ENCODE results near the gene ZNF451. TPM values are rescaled to one million over a fixed set of nuclear protein-coding genes. Genes with fewer than 3 reads are reported as not detected.

ZNF451 gene
- total and polyA plus RNA-seq, 2 donors (not counting 1 experiment from before 2014, with no cell fraction given) = 25.9 to 86.3 TPM

DNA sequence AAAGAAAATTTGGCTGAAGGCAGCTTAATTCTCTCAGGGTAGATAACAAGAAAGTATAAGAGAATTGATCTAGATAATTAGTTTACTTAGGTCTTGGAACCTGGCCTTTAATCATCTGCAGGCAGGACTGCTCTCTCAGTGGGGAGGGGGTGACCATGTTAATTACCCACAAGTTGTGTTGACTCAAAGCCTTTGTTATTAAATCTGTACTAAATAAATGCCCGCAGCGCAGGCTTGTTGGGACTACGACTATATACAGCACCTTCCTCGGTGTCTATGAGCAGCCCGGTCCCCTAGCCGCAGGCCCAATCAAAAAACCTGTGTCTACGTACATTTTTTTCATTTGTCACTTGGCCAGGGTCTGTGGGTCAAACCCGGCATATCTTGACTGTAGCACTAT, 15.6 kb upstream of the ZNF451 start:
- Histone ChIP-seq H4K20me1 (ENCODE audit: control insufficient read depth, insufficient read depth, low read length, poor library complexity, severe bottlenecking) (no peaks in the 10 kb centered on the region), H3K27me3 (replicated peaks in 1 of 4; ENCODE audit: control extremely low read depth in 1 of 4, control insufficient read depth in 3 of 4, insufficient read depth in 4 of 4, low read length in 3 of 4) (no peaks in the 10 kb centered on the region), H3K36me3 (replicated peaks in 1 of 2; ENCODE audit: control extremely low read depth in 1 of 2, control insufficient read depth in 1 of 2, extremely low read depth in 1 of 2, insufficient read depth in 2 of 2, low read length in 1 of 2) (no peaks in the 10 kb centered on the region), H3K4me3 (ENCODE audit: control extremely low read depth in 1 of 5, extremely low read depth in 1 of 5, insufficient read depth in 1 of 5, low read depth in 2 of 5, low read length in 4 of 5) (no peak overlapping the region), H3K9me3 (ENCODE audit: control extremely low read depth in 1 of 3, control insufficient read depth in 2 of 3, insufficient read depth in 1 of 3, low read length in 2 of 3) (peaks cover 0 to 2% (median 0%) of the 10 kb centered on the region in 3 donors), H3K4me2 (replicated peaks; ENCODE audit: low read depth, low read length, poor library complexity, severe bottlenecking) (no peak overlapping the region), H3K27ac (ENCODE audit: low read length in 2 of 2) (no peak overlapping the region), H3K9ac (ENCODE audit: low read length) (no peak overlapping the region), H2AFZ (ENCODE audit: insufficient read depth, low read depth, low read length, poor library complexity, severe bottlenecking) (no peak overlapping the region), H3K4me1 (ENCODE audit: control insufficient read depth in 2 of 2, insufficient read depth in 2 of 2, low read length in 2 of 2) (no peaks in the 10 kb centered on the region), H3K79me2 (ENCODE audit: control insufficient read depth, insufficient read depth, low read length) (no peaks in the 10 kb centered on the region)
- H3K4me3 Mint-ChIP-seq = no peak overlapping the region
- no peak overlapping the region for H3K27ac Mint-ChIP-seq
- ChIA-PET CTCF (no interaction called here), POLR2A (no interaction called here)
- no peaks in the 10 kb centered on the region for H3K27me3 Mint-ChIP-seq
- TF ChIP-seq EZH2 (IDR thresholded peaks at IDR 0.05; ENCODE audit: borderline replicate concordance, insufficient read depth, low read depth, low read length, poor library complexity, severe bottlenecking) = no peak
- TF ChIP-seq, protein P1, sequence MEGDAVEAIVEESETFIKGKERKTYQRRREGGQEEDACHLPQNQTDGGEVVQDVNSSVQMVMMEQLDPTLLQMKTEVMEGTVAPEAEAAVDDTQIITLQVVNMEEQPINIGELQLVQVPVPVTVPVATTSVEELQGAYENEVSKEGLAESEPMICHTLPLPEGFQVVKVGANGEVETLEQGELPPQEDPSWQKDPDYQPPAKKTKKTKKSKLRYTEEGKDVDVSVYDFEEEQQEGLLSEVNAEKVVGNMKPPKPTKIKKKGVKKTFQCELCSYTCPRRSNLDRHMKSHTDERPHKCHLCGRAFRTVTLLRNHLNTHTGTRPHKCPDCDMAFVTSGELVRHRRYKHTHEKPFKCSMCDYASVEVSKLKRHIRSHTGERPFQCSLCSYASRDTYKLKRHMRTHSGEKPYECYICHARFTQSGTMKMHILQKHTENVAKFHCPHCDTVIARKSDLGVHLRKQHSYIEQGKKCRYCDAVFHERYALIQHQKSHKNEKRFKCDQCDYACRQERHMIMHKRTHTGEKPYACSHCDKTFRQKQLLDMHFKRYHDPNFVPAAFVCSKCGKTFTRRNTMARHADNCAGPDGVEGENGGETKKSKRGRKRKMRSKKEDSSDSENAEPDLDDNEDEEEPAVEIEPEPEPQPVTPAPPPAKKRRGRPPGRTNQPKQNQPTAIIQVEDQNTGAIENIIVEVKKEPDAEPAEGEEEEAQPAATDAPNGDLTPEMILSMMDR (IDR thresholded peaks at IDR 0.05) = no peak
- DNase-seq (no peak), ATAC-seq (ENCODE audit: low read depth) (no peak)
- intact Hi-C loops (cut with micrococcal nuclease) = no loop called here
- H3K4me1 Mint-ChIP-seq = no peaks in the 10 kb centered on the region
- 90% methylated on average over 6 of the region's 8 CpGs for WGBS (ENCODE audit: insufficient coverage)
- H3K9me3 Mint-ChIP-seq (ENCODE audit: insufficient read depth) = no peaks in the 10 kb centered on the region

DNA sequence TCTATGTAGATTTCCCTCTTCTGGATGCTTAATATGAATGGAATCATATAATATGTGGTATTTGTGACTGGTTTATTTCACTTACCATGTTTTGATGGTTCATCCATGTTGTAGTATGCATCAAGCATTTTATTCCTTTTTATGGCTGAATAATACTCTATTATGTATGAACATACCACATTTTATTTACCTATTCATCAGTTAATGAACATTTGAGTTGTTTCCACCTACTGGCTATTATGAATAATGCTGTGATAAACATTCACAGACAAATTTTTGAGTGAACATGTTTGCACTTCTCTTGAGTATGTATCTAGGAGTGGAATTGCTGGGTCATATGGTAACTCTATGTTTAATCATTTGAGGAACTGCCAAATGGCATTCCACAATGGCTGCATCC, 14.9 kb upstream of the ZNF451 start:
- ATAC-seq (ENCODE audit: low read depth) = no peak
- H3K9me3 Mint-ChIP-seq (ENCODE audit: insufficient read depth) = no peaks in the 10 kb centered on the region
- no peak for TF ChIP-seq EZH2 (IDR thresholded peaks at IDR 0.05; ENCODE audit: borderline replicate concordance, insufficient read depth, low read depth, low read length, poor library complexity, severe bottlenecking)
- TF ChIP-seq, protein P1 (IDR thresholded peaks at IDR 0.05) = no peak
- H3K4me3 Mint-ChIP-seq = no peak overlapping the region
- no peak for DNase-seq
- no peak overlapping the region for H3K27ac ChIP-seq (ENCODE audit: low read length in 2 of 2)
- H3K9me3 ChIP-seq (ENCODE audit: control extremely low read depth in 1 of 3, control insufficient read depth in 2 of 3, insufficient read depth in 1 of 3, low read length in 2 of 3) = peaks cover 0 to 6% (median 0%) of the 10 kb centered on the region in 3 donors
- H3K4me3 ChIP-seq (ENCODE audit: control extremely low read depth in 1 of 5, extremely low read depth in 1 of 5, insufficient read depth in 1 of 5, low read depth in 2 of 5, low read length in 4 of 5) = no peak overlapping the region
- ChIA-PET POLR2A (no interaction called here), CTCF (no interaction called here)
- H2AFZ ChIP-seq (ENCODE audit: insufficient read depth, low read depth, low read length, poor library complexity, severe bottlenecking) = no peak overlapping the region
- H3K27ac Mint-ChIP-seq = no peak overlapping the region
- no peak overlapping the region for H3K9ac ChIP-seq (ENCODE audit: low read length)
- intact Hi-C loops (cut with micrococcal nuclease) = no loop called here
- no peak overlapping the region for H3K4me2 ChIP-seq (replicated peaks; ENCODE audit: low read depth, low read length, poor library complexity, severe bottlenecking)
- no peaks in the 10 kb centered on the region for H3K27me3 ChIP-seq (replicated peaks in 1 of 4; ENCODE audit: control extremely low read depth in 1 of 4, control insufficient read depth in 3 of 4, insufficient read depth in 4 of 4, low read length in 3 of 4)
- no peaks in the 10 kb centered on the region for H3K27me3 Mint-ChIP-seq
- H3K4me1 ChIP-seq (ENCODE audit: control insufficient read depth in 2 of 2, insufficient read depth in 2 of 2, low read length in 2 of 2) = no peaks in the 10 kb centered on the region
- H3K79me2 ChIP-seq (ENCODE audit: control insufficient read depth, insufficient read depth, low read length) = no peaks in the 10 kb centered on the region
- H3K4me1 Mint-ChIP-seq = no peaks in the 10 kb centered on the region
- H4K20me1 ChIP-seq (ENCODE audit: control insufficient read depth, insufficient read depth, low read length, poor library complexity, severe bottlenecking) = no peaks in the 10 kb centered on the region
- H3K36me3 ChIP-seq (replicated peaks in 1 of 2; ENCODE audit: control extremely low read depth in 1 of 2, control insufficient read depth in 1 of 2, extremely low read depth in 1 of 2, insufficient read depth in 2 of 2, low read length in 1 of 2) = no peaks in the 10 kb centered on the region

All from B cell (primary cell).